ENCODE measurements around the gene WNK2. TPM values are rescaled to one million over a fixed set of nuclear protein-coding genes. Genes with fewer than 3 reads are reported as not detected.

Gene WNK2
- polyA plus RNA-seq, 3 donors, result 0.40 TPM; not detected in 2

DNA sequence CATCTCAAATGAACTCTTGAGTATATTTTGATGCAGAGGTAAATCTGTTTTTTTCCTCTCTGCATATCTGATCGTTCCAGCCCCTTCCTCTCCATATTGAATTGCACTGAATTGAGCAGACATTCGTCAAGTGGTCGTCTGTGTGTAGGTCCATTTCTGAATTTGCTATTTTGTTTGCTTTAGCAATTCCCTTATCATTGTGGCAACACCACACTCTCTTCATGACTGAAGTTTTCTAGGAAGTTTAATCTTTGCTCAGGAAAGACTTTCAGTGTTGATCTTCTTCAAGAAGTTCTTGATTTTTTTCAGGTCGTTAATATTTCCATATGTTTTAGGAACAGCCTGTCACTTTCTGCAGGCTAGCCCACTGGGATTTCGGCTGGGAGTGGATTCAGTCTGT, 132.0 kb downstream of the WNK2 start:
- Mint-ChIP-seq H3K4me1 (no peaks in the 10 kb centered on the region), H3K4me3 (no peak overlapping the region), H3K36me3 (no peaks in the 10 kb centered on the region), H3K27me3 (ENCODE audit: low read depth in 3 of 3) (peaks cover 46 to 62% (median 57%) of the 10 kb centered on the region in 3 donors), H3K27ac (no peak overlapping the region), H3K9me3 (no peaks in the 10 kb centered on the region)
- H3K36me3 ChIP-seq (replicated peaks in 1 of 2; ENCODE audit: control insufficient read depth in 1 of 2, insufficient read depth in 2 of 2, low read length in 2 of 2), result no peaks in the 10 kb centered on the region
- no peaks in the 10 kb centered on the region for H3K4me1 ChIP-seq (ENCODE audit: control insufficient read depth in 1 of 2, insufficient read depth in 2 of 2, low read length in 2 of 2)
- H3K27me3 ChIP-seq (ENCODE audit: control insufficient read depth in 2 of 2, insufficient read depth in 2 of 2, low read length in 2 of 2), result peaks cover 0 to 36% of the 10 kb centered on the region in 2 donors
- H2AFZ ChIP-seq (ENCODE audit: insufficient read depth, low read depth, low read length, poor library complexity, severe bottlenecking), result no peak overlapping the region
- no peaks in the 10 kb centered on the region for H4K20me1 ChIP-seq (ENCODE audit: insufficient read depth, low read length)
- intact Hi-C loops (cut with micrococcal nuclease), result no loop called here
- no peak for DNase-seq
- H3K79me2 ChIP-seq (ENCODE audit: insufficient read depth, low read length), result no peaks in the 10 kb centered on the region
- no peak overlapping the region for H3K4me3 ChIP-seq (replicated peaks in 1 of 3; ENCODE audit: low read depth in 2 of 3, low read length in 3 of 3)
- no peak overlapping the region for H3K27ac ChIP-seq (ENCODE audit: low read depth in 1 of 2, low read length in 2 of 2)
- TF ChIP-seq, protein P1, sequence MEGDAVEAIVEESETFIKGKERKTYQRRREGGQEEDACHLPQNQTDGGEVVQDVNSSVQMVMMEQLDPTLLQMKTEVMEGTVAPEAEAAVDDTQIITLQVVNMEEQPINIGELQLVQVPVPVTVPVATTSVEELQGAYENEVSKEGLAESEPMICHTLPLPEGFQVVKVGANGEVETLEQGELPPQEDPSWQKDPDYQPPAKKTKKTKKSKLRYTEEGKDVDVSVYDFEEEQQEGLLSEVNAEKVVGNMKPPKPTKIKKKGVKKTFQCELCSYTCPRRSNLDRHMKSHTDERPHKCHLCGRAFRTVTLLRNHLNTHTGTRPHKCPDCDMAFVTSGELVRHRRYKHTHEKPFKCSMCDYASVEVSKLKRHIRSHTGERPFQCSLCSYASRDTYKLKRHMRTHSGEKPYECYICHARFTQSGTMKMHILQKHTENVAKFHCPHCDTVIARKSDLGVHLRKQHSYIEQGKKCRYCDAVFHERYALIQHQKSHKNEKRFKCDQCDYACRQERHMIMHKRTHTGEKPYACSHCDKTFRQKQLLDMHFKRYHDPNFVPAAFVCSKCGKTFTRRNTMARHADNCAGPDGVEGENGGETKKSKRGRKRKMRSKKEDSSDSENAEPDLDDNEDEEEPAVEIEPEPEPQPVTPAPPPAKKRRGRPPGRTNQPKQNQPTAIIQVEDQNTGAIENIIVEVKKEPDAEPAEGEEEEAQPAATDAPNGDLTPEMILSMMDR (IDR thresholded peaks at IDR 0.05), result no peak
- no peak overlapping the region for H3K9ac ChIP-seq (ENCODE audit: insufficient read depth, low read length, poor library complexity, severe bottlenecking)
- WGBS (ENCODE audit: insufficient coverage), result 0% methylated on average over 1 of the region's 5 CpGs
- H3K9me3 ChIP-seq (replicated peaks in 1 of 2; ENCODE audit: control insufficient read depth in 1 of 2, insufficient read depth in 1 of 2, low read length in 2 of 2), result no peaks in the 10 kb centered on the region
- no peak overlapping the region for H3K4me2 ChIP-seq (replicated peaks; ENCODE audit: extremely low read depth, low read length, poor library complexity, severe bottlenecking)

DNA sequence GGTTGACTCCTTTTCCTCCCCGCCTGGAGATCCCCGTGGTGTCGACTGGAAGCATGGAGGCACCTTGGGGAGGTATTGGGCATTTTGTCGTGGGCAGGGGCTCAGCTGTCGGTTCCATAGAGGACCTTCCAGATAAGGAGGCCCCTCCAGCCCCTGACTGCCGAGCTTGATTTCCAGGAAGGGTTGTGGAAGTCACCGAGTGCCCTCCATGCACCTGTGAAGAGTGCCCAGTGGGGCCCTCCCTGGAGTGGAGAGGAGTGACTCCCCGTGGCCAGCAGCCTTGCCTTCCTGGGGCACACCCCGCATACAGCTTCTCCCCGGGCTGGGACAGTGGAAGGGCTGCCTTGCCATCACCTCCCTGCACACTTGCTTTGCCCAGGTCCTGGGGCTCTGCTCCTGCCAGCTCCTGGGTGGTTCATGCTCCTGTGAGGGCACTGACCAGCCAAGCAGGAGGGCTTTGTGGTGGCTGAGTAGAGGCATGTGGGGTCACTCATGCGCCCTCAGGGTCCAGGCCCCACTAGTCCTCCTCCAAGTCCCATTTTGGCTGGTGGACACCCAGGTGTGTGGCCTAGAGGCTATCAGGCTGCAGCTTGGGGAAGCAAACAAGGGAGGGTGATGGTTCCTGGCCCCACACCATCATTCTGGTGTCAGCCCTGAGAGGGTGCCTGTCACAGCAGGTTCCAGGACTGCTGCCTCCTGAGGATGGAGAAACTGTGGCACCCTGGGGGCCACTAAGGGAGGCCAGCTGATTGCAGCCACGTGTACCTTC, 133.0 kb downstream of the WNK2 start:
- Histone ChIP-seq H3K27ac (ENCODE audit: low read depth in 1 of 2, low read length in 2 of 2) (no peak overlapping the region), H3K27me3 (ENCODE audit: control insufficient read depth in 2 of 2, insufficient read depth in 2 of 2, low read length in 2 of 2) (peaks cover 0 to 36% of the 10 kb centered on the region in 2 donors), H4K20me1 (ENCODE audit: insufficient read depth, low read length) (no peaks in the 10 kb centered on the region), H3K4me3 (replicated peaks in 1 of 3; ENCODE audit: low read depth in 2 of 3, low read length in 3 of 3) (no peak overlapping the region), H3K4me2 (replicated peaks; ENCODE audit: extremely low read depth, low read length, poor library complexity, severe bottlenecking) (no peak overlapping the region), H3K4me1 (ENCODE audit: control insufficient read depth in 1 of 2, insufficient read depth in 2 of 2, low read length in 2 of 2) (no peaks in the 10 kb centered on the region), H3K9me3 (replicated peaks in 1 of 2; ENCODE audit: control insufficient read depth in 1 of 2, insufficient read depth in 1 of 2, low read length in 2 of 2) (no peaks in the 10 kb centered on the region), H3K9ac (ENCODE audit: insufficient read depth, low read length, poor library complexity, severe bottlenecking) (no peak overlapping the region), H3K79me2 (ENCODE audit: insufficient read depth, low read length) (no peaks in the 10 kb centered on the region), H3K36me3 (replicated peaks in 1 of 2; ENCODE audit: control insufficient read depth in 1 of 2, insufficient read depth in 2 of 2, low read length in 2 of 2) (no peaks in the 10 kb centered on the region), H2AFZ (ENCODE audit: insufficient read depth, low read depth, low read length, poor library complexity, severe bottlenecking) (no peak overlapping the region)
- Mint-ChIP-seq H3K4me1 (no peaks in the 10 kb centered on the region), H3K9me3 (no peaks in the 10 kb centered on the region), H3K27ac (no peak overlapping the region), H3K4me3 (peak overlapping the region in 1 of 2 donors; percentile 15), H3K27me3 (ENCODE audit: low read depth in 3 of 3) (peaks cover 44 to 55% (median 54%) of the 10 kb centered on the region in 3 donors), H3K36me3 (no peaks in the 10 kb centered on the region)
- TF ChIP-seq, protein P1 (IDR thresholded peaks at IDR 0.05), result no peak
- peak in 1 of 3 donors; percentile 2 for DNase-seq
- 80% methylated on average over 10 of the region's 12 CpGs for WGBS (ENCODE audit: insufficient coverage)
- intact Hi-C loops (cut with micrococcal nuclease), result no loop called here

All from CD14-positive monocyte (primary cell).